Upper lobe of right lung (tissue), 1 donor: Measurements from ENCODE around the gene OVAAL. TPM values are rescaled to one million over a fixed set of nuclear protein-coding genes. Genes with fewer than 3 reads are reported as not detected.

ENCODE experiments used
- ATAC-seq: fragments of 200-7000 bp; cut with Tn5 transposase; one replicate; pipeline ENCODE4 v1.9.1; 2020; ENCODE audit warnings: mild to moderate bottlenecking, moderate library complexity
- DNase-seq: peaks from one replicate; pipeline ENCODE4 v3.0.0-alpha.2; 2020
- H3K27ac ChIP-seq: fragments of 200-600 bp; one replicate; pipeline ENCODE4 v1.8.0; 2022
- H3K27me3 ChIP-seq: fragments of 200-600 bp; one replicate; pipeline ENCODE4 v1.8.0; 2022; ENCODE audit warnings: mild to moderate bottlenecking
- H3K36me3 ChIP-seq: fragments of 200-600 bp; one replicate; pipeline ENCODE4 v1.8.0; 2022
- H3K4me1 ChIP-seq: fragments of 200-600 bp; one replicate; pipeline ENCODE4 v1.8.0; 2022
- H3K4me3 ChIP-seq: fragments of 200-600 bp; one replicate; pipeline ENCODE4 v1.8.0; 2022; ENCODE audit warnings: mild to moderate bottlenecking
- H3K9me3 ChIP-seq: fragments of 200-600 bp; one replicate; pipeline ENCODE4 v1.8.0; 2022
- CTCF ChIP-seq: fragments of 200-600 bp; IDR thresholded peaks from one replicate; pipeline ENCODE4 v1.8.0; 2022; ENCODE audit warnings: antibody characterized with exemption
- intact Hi-C: fragments of 100-400 bp; cut with DNase I; formaldehyde crosslinking; loops from one replicate; pipeline ENCODE4 v1.11.0; 2022
- total RNA-seq: library from RNA; stranded (reverse); fragmentation: NEBNext Ultra II Directional; extraction: Animal tissue kit (Norgen Biotek cat#: 25700); gene quantifications from one replicate; pipeline ENCODE4 v1.2.1, GENCODE V29; 2021
- donor health status: DM: no; HTN: yes; CAD: no; lungs with severe emphysema.

Gene OVAAL
- total RNA-seq, 1 donor from 2014 or later: not detected

DNA sequence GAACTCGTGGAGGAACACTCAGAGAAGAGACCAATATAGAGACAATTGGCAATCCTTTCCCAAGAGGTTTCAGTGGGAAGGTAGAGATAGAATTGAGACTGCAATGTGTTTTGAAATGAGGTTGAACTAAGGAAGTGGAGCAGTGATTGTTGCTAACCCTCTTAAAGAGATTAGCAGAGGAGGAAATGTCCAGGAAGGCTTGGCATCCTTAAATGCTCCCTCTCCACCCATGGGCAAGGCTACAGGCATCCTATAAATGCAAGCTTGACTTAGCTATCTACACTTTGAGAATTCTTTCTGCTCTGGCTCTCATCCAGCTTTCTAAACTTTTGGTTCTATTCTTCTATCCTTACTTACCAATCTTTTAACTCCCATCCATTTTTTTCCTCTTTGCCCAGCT, 42.7 kb downstream of the OVAAL start:
- H3K9me3 ChIP-seq: no peaks in the 10 kb centered on the region
- intact Hi-C loops: no loop called here
- H3K27ac ChIP-seq: no peak overlapping the region
- H3K4me1 ChIP-seq: no peaks in the 10 kb centered on the region
- no peak for DNase-seq
- H3K36me3 ChIP-seq: no peaks in the 10 kb centered on the region
- ATAC-seq: peak; percentile 31
- no peaks in the 10 kb centered on the region for H3K27me3 ChIP-seq
- no peak overlapping the region for H3K4me3 ChIP-seq
- TF ChIP-seq CTCF: no peak

DNA sequence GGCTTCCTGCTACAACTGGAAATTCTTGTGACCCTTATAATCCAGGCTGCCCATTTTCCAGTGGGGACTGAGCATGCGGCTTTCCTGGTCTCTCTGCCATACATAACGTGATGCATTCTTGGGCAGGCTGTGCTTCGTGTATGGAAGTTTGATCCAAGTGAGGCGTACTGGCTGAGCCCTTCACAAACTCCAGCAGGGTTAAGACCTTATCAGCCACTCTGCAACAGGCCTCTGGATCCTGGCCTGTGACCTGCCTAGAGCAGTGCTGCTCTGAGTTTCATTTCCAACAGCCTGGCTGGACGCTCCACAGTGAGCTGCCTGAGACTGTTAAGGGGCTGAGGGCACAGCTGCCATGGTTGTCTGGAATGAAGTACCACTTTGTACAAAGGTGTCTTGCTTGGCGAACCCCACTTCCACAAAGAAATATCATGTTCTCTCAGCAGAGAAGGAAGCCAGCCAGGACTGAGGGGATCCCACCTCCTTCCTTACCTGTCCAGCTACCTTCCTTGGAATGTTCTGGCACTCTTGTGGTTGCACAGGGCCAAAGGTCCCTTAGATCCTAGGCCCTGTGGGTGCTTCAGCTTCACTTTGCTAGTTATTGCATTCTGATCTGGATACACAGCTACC, 44.6 kb downstream of the OVAAL start:
- intact Hi-C loops: no loop called here
- Histone ChIP-seq H3K9me3 (no peaks in the 10 kb centered on the region), H3K36me3 (no peaks in the 10 kb centered on the region), H3K4me1 (no peaks in the 10 kb centered on the region), H3K27ac (no peak overlapping the region), H3K27me3 (no peaks in the 10 kb centered on the region), H3K4me3 (no peak overlapping the region)
- DNase-seq: no peak
- no peak for TF ChIP-seq CTCF
- peak; percentile 39 for ATAC-seq

DNA sequence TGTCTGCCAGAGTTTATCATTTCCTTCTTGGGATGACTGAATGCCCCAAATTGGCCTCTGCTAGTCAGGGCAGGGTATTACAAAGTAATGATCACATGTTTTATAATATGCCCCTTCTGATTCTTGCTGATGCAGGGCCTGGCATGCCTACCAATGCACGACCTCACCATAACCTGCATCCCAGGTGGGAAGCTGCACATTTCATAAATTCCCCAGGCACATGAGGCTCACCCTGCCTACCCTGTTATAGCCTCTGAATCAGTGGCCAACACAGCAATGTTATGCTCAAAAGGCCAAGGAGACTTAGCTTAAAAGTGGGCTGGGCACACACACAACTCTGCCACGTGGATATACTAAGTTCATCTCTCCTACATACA, 45.1 kb downstream of the OVAAL start:
- H3K36me3 ChIP-seq: no peaks in the 10 kb centered on the region
- H3K4me1 ChIP-seq: no peaks in the 10 kb centered on the region
- H3K27me3 ChIP-seq: no peaks in the 10 kb centered on the region
- ATAC-seq (no peak), DNase-seq (no peak)
- intact Hi-C loops: no loop called here
- H3K27ac ChIP-seq: no peak overlapping the region
- H3K4me3 ChIP-seq: no peak overlapping the region
- no peak for TF ChIP-seq CTCF
- H3K9me3 ChIP-seq: no peaks in the 10 kb centered on the region

DNA sequence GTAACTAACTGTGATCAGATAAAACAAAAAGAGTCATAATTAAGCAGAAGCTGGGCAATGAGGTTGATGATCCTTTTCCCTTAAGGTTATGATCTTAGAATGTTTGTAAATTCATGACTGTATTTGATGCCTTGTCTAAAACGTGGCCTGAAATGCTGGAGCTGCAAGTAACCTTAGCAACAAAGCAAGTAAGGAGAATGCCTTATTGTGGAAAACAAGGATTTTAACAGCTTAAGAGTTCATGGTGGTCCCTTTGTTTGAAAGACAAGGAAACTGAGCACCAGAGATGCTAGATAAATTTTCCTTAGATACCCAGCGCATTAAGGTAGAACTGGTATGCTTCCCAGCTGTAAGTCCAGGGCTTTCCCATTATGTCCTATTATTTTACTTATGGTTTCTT, 47.4 kb downstream of the OVAAL start:
- intact Hi-C loops: no loop called here
- Histone ChIP-seq H3K27me3 (no peaks in the 10 kb centered on the region), H3K9me3 (no peaks in the 10 kb centered on the region), H3K4me3 (no peak overlapping the region), H3K36me3 (no peaks in the 10 kb centered on the region), H3K27ac (no peak overlapping the region), H3K4me1 (no peaks in the 10 kb centered on the region)
- no peak for TF ChIP-seq CTCF
- DNase-seq: no peak
- no peak for ATAC-seq

DNA sequence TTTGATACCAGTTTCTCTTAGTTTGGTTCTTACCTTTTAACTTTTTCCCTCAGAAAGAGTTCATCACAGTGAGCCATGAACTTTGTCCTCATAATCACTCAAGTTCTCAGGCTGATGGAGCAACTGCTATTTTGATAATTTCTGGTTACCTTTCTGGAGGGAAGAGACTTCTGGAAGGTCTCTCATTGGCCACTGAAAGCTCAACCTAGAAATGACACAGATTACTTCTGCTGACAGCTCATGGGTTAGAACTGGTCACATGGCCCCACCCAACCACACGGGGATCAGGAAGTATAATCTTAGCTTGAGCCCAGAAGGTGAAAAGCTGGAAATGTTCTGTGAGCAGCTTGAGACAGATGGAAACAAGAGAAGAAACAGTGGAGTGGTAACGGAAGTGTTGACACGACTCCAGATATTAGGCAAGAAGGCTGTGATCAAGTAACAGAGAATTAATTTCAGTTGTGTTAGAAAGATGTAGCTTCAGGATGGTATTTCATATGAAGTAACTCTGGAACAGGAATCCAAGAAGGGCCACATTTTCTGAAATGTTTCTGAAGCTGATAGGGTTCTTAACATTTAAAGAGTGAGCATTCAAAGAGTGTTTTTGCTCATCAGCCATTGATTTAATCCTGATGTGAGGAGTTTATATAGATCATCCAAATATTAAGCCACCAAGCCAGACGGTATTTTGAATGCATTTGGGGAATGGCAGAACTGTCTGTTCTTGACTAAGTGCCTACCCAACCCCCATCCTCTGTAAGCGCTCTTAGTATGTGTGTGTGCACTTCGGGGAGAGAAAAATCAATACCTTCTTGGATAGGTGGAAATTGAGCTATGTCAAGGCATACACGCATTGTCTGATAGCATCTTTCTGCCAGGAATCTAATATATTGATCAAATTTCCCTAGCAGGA, 51.1 kb downstream of the OVAAL start:
- H3K4me1 ChIP-seq: peaks cover 4% of the 10 kb centered on the region
- DNase-seq: no peak
- H3K9me3 ChIP-seq: no peaks in the 10 kb centered on the region
- H3K36me3 ChIP-seq: no peaks in the 10 kb centered on the region
- ATAC-seq: peak; percentile 79
- H3K27me3 ChIP-seq: no peaks in the 10 kb centered on the region
- intact Hi-C loops: no loop called here
- H3K4me3 ChIP-seq: no peak overlapping the region
- peak overlapping the region; percentile 65 for H3K27ac ChIP-seq
- TF ChIP-seq CTCF: no peak
